ENCODE measurements around the gene GNG11. TPM values are rescaled to one million over a fixed set of nuclear protein-coding genes. Genes with fewer than 3 reads are reported as not detected.

GNG11 gene
- total and polyA plus RNA-seq, 11 donors, result 10.5 to 37.7 (median 19.0) TPM

- Histone ChIP-seq H3K9me3 (no peaks in the 10 kb centered on the region), H3K36me3 (no peaks in the 10 kb centered on the region), H3K4me3 (no peak overlapping the region), H3K4me1 (no peaks in the 10 kb centered on the region), H3K27me3 (no peaks in the 10 kb centered on the region), H3K27ac (no peak overlapping the region)
- 90 to 95% (median 94%) methylated on average over 3 of the region's 3 CpGs for WGBS, 4 donors
- no peak for DNase-seq
- no peak for ATAC-seq
- TF ChIP-seq CTCF (IDR thresholded peaks at IDR 0.05) (no peak), POLR2A (IDR thresholded peaks at IDR 0.05) (no peak)
- intact Hi-C loops (cut with DNase I), result no loop called here
Measured at GRCh38 chr7:93964813-93965212, 43.3 kb downstream of the GNG11 start.

GRCh38 chr7:93968911-93969620 lies 47.5 kb downstream of the GNG11 start:
- Histone ChIP-seq H3K27ac (no peak overlapping the region), H3K27me3 (no peaks in the 10 kb centered on the region), H3K9me3 (no peaks in the 10 kb centered on the region), H3K36me3 (no peaks in the 10 kb centered on the region), H3K4me1 (peaks cover 0 to 4% (median 0%) of the 10 kb centered on the region in 12 donors), H3K4me3 (no peak overlapping the region)
- 59 to 76% (median 74%) methylated on average over 2 of the region's 2 CpGs for WGBS, 4 donors
- ATAC-seq, result no peak
- no peak for DNase-seq
- TF ChIP-seq CTCF (IDR thresholded peaks at IDR 0.05) (no peak), POLR2A (IDR thresholded peaks at IDR 0.05) (no peak)
- intact Hi-C loops (cut with DNase I), result no loop called here

GRCh38 chr7:93972029-93972725 lies 50.6 kb downstream of the GNG11 start:
- no peak for DNase-seq
- peaks cover 0 to 4% (median 0%) of the 10 kb centered on the region in 12 donors for H3K4me1 ChIP-seq
- ATAC-seq, result peak in 1 of 4 donors; percentile 41
- H3K9me3 ChIP-seq, result no peaks in the 10 kb centered on the region
- H3K4me3 ChIP-seq, result no peak overlapping the region
- intact Hi-C loops (cut with DNase I), result loop anchor here in 2 of 10 donors (5.0 kb wide), 1 partner anchor 50 kb away; the partner anchor contains the start of gene GNG11 (in 2 of the 2)
- no peak for TF ChIP-seq POLR2A (IDR thresholded peaks at IDR 0.05)
- TF ChIP-seq CTCF (IDR thresholded peaks at IDR 0.05), result no peak
- WGBS, 4 donors, result 65 to 71% (median 67%) methylated on average over 6 of the region's 6 CpGs
- no peaks in the 10 kb centered on the region for H3K27me3 ChIP-seq
- no peak overlapping the region for H3K27ac ChIP-seq
- no peaks in the 10 kb centered on the region for H3K36me3 ChIP-seq

- no peak overlapping the region for H3K27ac ChIP-seq
- no peak overlapping the region for H3K4me3 ChIP-seq
- H3K9me3 ChIP-seq, result no peaks in the 10 kb centered on the region
- H3K27me3 ChIP-seq, result no peaks in the 10 kb centered on the region
- 94 to 97% (median 96%) methylated on average over 1 of the region's 1 CpG for WGBS, 4 donors
- no peaks in the 10 kb centered on the region for H3K36me3 ChIP-seq
- DNase-seq (no peak), ATAC-seq (no peak)
- peaks cover 0 to 4% (median 0%) of the 10 kb centered on the region in 12 donors for H3K4me1 ChIP-seq
- intact Hi-C loops (cut with DNase I), result loop anchor here in 2 of 10 donors (5.0 kb wide), 1 partner anchor 51 kb away; the partner anchor contains the start of gene GNG11 (in 2 of the 2)
- TF ChIP-seq POLR2A (IDR thresholded peaks at IDR 0.05), result no peak
- no peak for TF ChIP-seq CTCF (IDR thresholded peaks at IDR 0.05)
Measured at GRCh38 chr7:93973134-93973533, 51.6 kb downstream of the GNG11 start.
